GM21723 (cell line): ENCODE data around the gene RGS7.
"Not testable (repeated sequence)": the region's sequence is repeated elsewhere in the genome, so short reads cannot be mapped to it uniquely, and the experiment has no call there.

ENCODE experiments used
- ATAC-seq: cut with Tn5 transposase; IDR thresholded peaks from one replicate; pipeline ENCODE4 v1.9.1; 2021; ENCODE audit warnings: mild to moderate bottlenecking, moderate library complexity; ENCODE audit not compliant: unreplicated experiment

Gene RGS7

GRCh38 chr1:240999826-241000225, 357.2 kb downstream of the RGS7 start:
- no peak for ATAC-seq

GRCh38 chr1:240998441-240999015, 358.5 kb downstream of the RGS7 start:
- ATAC-seq = no peak

- no peak for ATAC-seq
These were observed 359.0 kb downstream of the RGS7 start for GRCh38 chr1:240998024-240998423.

GRCh38 chr1:240993004-240993403, 364.0 kb downstream of the RGS7 start:
- ATAC-seq = no peak

GRCh38 chr1:240991230-240991629, 365.8 kb downstream of the RGS7 start:
- ATAC-seq = no peak

- no peak for ATAC-seq
These were observed 369.1 kb downstream of the RGS7 start for GRCh38 chr1:240987928-240988327.

GRCh38 chr1:240985081-240985480, 371.9 kb downstream of the RGS7 start:
- no peak for ATAC-seq

- ATAC-seq = no peak
These were observed 376.7 kb downstream of the RGS7 start for GRCh38 chr1:240980342-240980741.

GRCh38 chr1:240976685-240977084, 380.3 kb downstream of the RGS7 start:
- ATAC-seq = no peak

- no peak for ATAC-seq
These were observed 383.1 kb downstream of the RGS7 start for GRCh38 chr1:240973875-240974274.

GRCh38 chr1:240972059-240972458, 384.9 kb downstream of the RGS7 start:
- not testable (repeated sequence) for ATAC-seq

GRCh38 chr1:240970253-240970652, 386.8 kb downstream of the RGS7 start:
- no peak for ATAC-seq

- no peak for ATAC-seq
These were observed 388.1 kb downstream of the RGS7 start for GRCh38 chr1:240968864-240969263.

GRCh38 chr1:240967070-240967724, 389.8 kb downstream of the RGS7 start:
- ATAC-seq = no peak

GRCh38 chr1:240965581-240966091, 391.4 kb downstream of the RGS7 start:
- no peak for ATAC-seq

GRCh38 chr1:240962086-240962485, 394.9 kb downstream of the RGS7 start:
- ATAC-seq = no peak

- no peak for ATAC-seq
These were observed 400.6 kb downstream of the RGS7 start for GRCh38 chr1:240956424-240956823.

- no peak for ATAC-seq
These were observed 401.0 kb downstream of the RGS7 start for GRCh38 chr1:240956020-240956419.

GRCh38 chr1:240947438-240948224, 409.4 kb downstream of the RGS7 start:
- no peak for ATAC-seq

- peak; percentile 71 for ATAC-seq
These were observed 410.1 kb downstream of the RGS7 start for GRCh38 chr1:240946926-240947325.

GRCh38 chr1:240942901-240943300, 414.1 kb downstream of the RGS7 start:
- ATAC-seq = no peak
